Globus pallidus (tissue), 1 donor: ENCODE measurements around the gene NGB.

Experiments
- DNase-seq: peaks from one replicate; pipeline ENCODE4 v3.0.0-alpha.2; 2015; ENCODE audit warnings: low spot score

Gene NGB

DNA sequence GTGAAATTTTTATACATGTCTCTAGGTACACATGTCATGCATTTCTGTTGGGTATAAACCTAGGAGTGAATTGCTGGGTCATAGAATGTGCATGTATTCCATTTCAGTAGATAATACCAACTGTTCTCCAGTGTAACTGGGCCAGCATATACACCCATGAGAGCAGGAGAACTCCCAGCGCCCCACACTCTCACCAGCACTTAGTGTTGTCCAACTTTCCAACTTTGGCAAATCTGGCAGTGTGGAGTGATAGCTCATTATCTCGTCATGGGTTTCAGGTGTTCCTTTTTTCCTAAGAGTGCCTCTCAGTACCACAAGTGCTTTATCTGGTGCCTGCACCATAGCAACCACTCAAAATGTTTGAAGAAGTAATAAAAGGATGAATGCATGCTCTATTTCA lies 40.1 kb downstream of the NGB start:
- DNase-seq: no peak

DNA sequence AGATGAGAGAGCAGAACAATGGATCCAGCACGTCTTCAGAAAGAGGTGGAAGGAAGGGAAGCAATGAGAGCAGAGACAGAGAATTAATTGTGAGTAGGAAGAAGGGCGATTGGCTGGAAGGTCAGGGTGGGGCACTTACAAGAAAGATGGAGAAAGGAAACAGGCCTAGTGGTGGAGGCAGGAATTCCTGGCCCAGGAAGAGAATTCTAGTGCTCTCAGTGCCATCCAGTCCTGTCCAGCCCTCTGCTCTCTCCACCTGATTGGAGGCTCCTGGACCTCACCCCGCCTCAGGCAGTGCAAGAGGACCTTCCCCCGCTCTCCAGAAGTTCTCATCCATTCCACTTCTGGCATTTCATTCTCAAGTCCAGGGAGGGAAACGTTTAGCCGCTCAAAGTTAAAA lies 43.0 kb downstream of the NGB start:
- DNase-seq: no peak

DNA sequence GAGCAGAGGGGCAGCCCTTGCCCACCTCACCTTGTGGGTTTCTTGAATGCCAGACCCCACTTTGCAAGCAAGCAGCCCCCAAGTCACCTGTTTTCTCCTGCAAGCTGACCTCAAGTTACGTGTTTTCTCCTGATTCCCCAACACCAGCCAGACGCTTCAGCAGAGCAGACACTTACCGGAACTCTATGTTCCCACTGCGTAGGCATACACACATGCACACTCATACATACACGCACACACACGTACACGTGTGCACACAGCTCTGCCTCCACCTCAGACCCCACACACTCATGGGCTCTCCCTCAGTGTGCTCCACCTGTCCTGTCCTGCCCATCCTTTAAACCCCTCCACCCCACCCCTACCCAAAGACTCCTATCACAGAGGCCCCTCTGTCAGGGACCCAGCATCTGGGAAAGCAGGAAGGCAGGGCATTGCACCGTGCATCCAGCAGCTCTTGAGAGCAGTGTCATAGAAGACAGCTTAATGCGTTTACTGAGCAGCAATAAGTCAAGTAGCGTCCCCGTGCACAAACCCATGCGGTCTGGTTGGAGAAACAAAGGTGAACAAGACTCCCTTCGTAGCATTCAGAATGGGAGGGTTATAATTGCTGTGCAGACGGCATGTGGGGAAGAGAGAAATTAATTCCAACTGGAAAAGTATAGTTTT lies 45.0 kb downstream of the NGB start:
- DNase-seq: no peak

DNA sequence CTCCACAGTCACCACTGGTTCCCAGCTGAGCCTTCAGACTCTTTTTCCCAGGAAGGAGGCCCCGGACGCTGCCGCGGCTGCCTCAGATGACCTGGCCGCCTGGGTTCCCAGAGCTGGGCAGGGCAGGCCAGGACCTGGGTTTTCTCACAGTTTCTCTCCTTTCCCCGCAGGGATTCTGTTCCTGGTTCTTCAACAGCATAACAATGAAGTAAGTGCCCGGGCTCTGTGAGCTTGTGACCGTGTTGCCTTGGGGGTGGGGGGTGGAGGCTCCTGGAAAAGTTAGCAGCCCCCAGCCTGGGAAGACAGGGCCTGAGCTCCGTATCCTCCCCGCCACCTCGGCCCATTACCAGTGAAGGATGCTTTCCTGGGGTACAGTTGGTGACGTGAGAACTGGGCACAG lies 45.8 kb downstream of the NGB start:
- no peak for DNase-seq

DNA sequence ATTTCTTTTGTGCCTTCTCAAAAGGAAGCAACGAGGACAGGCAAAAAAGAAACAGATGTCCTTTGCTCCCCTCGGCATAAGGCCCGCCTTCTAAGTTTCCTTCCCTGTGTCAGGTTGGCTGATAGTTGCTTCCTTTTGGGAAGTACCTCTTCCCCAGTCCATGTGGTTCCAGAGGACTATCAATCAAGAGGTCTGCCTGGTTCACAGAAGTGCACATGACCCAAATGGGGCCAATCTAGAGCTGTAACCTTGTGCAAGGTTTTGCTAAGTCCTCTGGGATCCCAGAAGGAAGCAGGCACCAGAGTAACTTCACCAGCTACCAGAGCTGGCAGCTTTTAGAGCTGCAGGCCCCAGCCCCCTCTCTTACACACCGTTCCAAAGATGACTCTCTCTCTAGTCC lies 46.8 kb downstream of the NGB start:
- no peak for DNase-seq

DNA sequence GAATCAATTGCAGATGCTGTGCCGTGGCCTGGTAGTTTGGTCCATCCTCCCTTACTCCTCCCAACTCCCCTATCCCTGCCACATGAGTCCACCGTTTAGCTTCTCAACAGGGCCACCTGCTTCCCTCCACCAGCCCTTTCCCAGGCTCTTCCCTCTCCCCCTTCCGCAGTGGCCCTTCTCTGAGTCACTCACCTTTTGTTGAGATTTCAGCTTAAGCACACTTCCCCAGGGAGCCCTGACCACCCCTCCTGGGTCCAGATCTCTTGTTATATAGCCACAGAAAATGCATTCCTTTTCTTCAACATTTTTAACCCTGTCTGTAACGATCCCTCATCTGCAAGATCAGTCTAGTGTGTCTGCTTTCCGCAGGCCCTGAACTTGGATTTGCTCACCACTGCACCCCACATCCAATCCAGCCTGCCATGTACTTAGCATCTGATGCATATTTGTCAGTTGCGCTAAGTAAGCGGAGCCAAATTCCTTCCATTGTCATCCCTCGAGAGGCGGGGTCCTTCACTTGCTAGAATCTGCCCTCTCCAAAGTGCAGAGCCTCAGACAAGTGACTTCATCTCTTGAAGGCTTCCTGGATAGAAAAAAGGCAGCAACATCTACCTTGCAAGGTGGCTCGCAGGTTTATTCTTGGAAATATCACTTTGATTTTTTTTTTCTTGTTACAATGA lies 48.3 kb downstream of the NGB start:
- DNase-seq: no peak

DNA sequence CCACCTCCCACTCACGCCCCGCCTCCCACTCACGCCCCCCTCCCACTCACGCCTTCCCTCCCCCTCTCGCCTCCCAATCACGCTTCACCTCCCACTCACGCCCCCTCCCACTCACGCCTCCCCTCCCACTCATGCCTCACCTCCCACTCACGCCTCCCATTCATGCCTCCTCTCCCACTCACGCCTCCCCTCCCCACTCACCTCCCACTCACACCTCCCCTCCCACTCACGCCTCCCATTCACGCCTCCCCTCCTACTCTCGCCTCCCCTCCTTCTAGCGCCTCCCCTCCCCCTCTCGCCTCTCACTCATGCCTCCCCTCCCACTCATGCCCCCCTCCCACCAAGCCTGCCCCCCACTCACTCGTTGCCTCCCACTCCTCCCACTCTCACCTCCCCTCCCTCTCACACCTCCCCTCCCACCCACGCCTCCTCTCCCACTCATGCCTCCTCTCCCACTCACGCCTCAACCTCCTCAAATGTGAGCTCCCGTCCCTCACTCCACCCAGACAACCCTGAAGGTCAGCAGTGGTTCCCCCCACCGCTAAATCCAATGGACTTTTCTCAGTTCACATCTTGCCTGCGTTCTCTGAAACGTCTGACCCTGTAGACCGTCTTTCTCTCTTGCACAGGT lies 49.6 kb downstream of the NGB start:
- no peak for DNase-seq

DNA sequence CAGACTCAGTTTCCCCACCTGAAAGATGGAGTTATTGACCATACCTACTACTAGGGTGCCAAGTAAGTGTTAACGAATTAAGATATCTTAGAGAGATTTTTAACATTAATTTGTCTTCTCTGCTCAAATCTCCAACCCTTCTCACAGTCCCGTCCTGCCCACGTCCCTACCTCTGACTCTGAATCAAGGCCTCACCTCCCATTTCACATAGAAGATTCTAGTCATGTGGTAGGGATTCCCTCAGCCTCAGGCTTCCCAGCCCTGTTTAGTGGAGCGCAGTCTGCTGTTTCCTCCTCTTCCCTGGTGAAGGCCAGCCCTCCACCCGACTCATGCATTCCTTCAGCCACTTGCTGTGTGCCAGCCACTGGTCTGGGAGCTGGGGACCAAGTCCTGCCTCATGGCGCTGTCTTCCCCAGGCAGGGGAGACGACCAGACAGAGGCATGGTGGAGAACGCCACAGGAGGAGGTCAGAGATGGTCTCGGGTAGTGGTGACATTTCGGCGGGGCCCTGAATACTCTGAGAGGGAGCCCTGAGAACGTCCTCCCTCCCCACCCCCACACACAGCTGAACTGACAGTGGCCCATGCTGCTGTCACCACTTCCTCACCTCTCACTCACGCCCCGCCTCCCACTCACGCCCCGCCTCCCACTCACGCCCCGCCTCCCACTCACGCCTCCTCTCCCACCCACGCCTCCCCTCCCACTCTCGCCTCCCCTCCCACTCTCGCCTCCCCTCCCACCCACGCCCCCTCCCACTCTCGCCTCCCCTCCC lies 50.6 kb downstream of the NGB start:
- no peak for DNase-seq

DNA sequence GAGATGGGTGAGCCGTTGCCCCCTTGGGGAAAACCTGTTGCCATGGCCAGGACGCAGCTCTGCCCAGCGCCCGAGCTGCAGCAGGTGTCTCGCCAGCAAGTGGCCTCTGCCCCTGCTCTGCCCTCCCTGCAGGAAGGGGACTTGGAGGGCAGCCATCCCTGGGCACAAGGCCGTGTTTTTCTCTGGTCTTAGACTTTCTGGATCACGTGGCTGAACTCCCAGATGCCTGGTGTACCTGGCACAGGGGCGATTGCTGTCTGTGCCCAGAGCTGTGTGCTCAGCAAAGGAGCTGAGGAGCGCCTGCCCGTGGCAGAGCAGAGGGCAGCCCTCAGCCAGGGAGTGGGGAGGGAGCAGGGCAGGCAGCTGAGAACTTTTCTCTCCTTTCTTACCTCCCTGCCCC lies 51.4 kb downstream of the NGB start:
- peak; percentile 37 for DNase-seq

DNA sequence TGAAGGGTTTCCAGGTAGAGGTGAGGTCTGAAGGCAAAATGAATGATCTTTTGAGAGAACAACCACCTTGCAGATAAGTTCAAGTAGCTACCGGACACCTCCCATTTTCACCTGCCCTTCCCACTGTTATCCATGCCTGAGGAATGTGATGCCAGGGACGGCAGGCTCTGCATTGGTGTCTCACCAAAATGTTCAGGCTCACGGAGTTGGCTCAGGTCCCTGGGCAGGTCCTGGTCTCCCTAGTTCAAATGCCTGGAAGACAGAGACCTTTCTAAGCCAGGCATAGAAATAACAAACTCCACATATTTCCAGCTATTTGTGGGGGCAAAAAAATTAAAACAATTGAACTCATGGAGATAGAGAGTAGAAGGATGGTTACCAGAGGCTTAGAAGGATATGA lies 53.5 kb downstream of the NGB start:
- no peak for DNase-seq
